ENCODE data around the gene C7orf57. TPM values are rescaled to one million over a fixed set of nuclear protein-coding genes. Genes with fewer than 3 reads are reported as not detected.

Gene C7orf57
- total RNA-seq, 1 donor from 2014 or later = not detected

- no peak for DNase-seq (ENCODE audit: low spot score)
Measured at GRCh38 chr7:48108959-48109847, 73.9 kb downstream of the C7orf57 start.

GRCh38 chr7:48109848-48110663 lies 74.7 kb downstream of the C7orf57 start:
- no peak for DNase-seq (ENCODE audit: low spot score)

GRCh38 chr7:48110868-48111267 lies 75.5 kb downstream of the C7orf57 start:
- no peak for DNase-seq (ENCODE audit: low spot score)

Other genes starting within 250 kb of the C7orf57 start
- gene PKD1L1, start 87.1 kb upstream of the C7orf57 start, total RNA-seq = 0.58 TPM
- 35.8 TPM for gene HUS1, start 55.9 kb upstream of the C7orf57 start, total RNA-seq
- not detected for gene SUN3, start 6.4 kb upstream of the C7orf57 start, total RNA-seq
- gene UPP1, start 53.7 kb downstream of the C7orf57 start, total RNA-seq = 68.9 TPM
- gene ABCA13, start 135.9 kb downstream of the C7orf57 start, total RNA-seq = 0.67 TPM